ENCODE data around the gene GTPBP1. TPM values are rescaled to one million over a fixed set of nuclear protein-coding genes. Genes with fewer than 3 reads are reported as not detected.

The GTPBP1 gene
- total and polyA plus RNA-seq, 8 donors: 42.3 to 51.0 (median 46.3) TPM

- H3K27ac ChIP-seq: no peak overlapping the region
- H3K4me3 ChIP-seq: no peak overlapping the region
- no peaks in the 10 kb centered on the region for H3K9me3 ChIP-seq
- intact Hi-C loops (cut with DNase I): no loop called here
- peak; percentile 24 for ATAC-seq
- peaks cover 12 to 65% of the 10 kb centered on the region in 2 donors for H3K4me1 ChIP-seq
- no peaks in the 10 kb centered on the region for H3K27me3 ChIP-seq
- peaks cover 0 to 51% of the 10 kb centered on the region in 2 donors for H3K36me3 ChIP-seq
- TF ChIP-seq CTCF (IDR thresholded peaks at IDR 0.05): no peak
- peak in 1 of 4 donors; percentile 44 for DNase-seq
Measured at GRCh38 chr22:38715176-38715764, 9.5 kb downstream of the GTPBP1 start.

GRCh38 chr22:38715852-38716251 is 10.1 kb downstream of the GTPBP1 start:
- ATAC-seq (no peak), DNase-seq (peak in 1 of 4 donors; percentile 39)
- Histone ChIP-seq H3K27ac (no peak overlapping the region), H3K27me3 (no peaks in the 10 kb centered on the region), H3K36me3 (peaks cover 0 to 51% of the 10 kb centered on the region in 2 donors), H3K9me3 (no peaks in the 10 kb centered on the region), H3K4me1 (peaks cover 12 to 64% of the 10 kb centered on the region in 2 donors), H3K4me3 (no peak overlapping the region)
- no peak for TF ChIP-seq CTCF (IDR thresholded peaks at IDR 0.05)
- intact Hi-C loops (cut with DNase I): no loop called here

GRCh38 chr22:38716271-38716670 is 10.5 kb downstream of the GTPBP1 start:
- Histone ChIP-seq H3K27me3 (no peaks in the 10 kb centered on the region), H3K4me1 (peaks cover 12 to 59% of the 10 kb centered on the region in 2 donors), H3K9me3 (no peaks in the 10 kb centered on the region), H3K36me3 (peaks cover 0 to 55% of the 10 kb centered on the region in 2 donors), H3K27ac (no peak overlapping the region), H3K4me3 (no peak overlapping the region)
- no peak for DNase-seq
- intact Hi-C loops (cut with DNase I): no loop called here
- no peak for ATAC-seq
- no peak for TF ChIP-seq CTCF (IDR thresholded peaks at IDR 0.05)

GRCh38 chr22:38716826-38717225 is 11.1 kb downstream of the GTPBP1 start:
- no peak for TF ChIP-seq CTCF (IDR thresholded peaks at IDR 0.05)
- peak in 1 of 4 donors; percentile 43 for DNase-seq
- H3K9me3 ChIP-seq: no peaks in the 10 kb centered on the region
- no peak overlapping the region for H3K4me3 ChIP-seq
- intact Hi-C loops (cut with DNase I): no loop called here
- no peak overlapping the region for H3K27ac ChIP-seq
- no peaks in the 10 kb centered on the region for H3K27me3 ChIP-seq
- peaks cover 0 to 60% of the 10 kb centered on the region in 2 donors for H3K36me3 ChIP-seq
- ATAC-seq: no peak
- H3K4me1 ChIP-seq: peaks cover 12 to 55% of the 10 kb centered on the region in 2 donors

- intact Hi-C loops (cut with DNase I): no loop called here
- Histone ChIP-seq H3K27ac (no peak overlapping the region), H3K27me3 (no peaks in the 10 kb centered on the region), H3K36me3 (peaks cover 0 to 65% of the 10 kb centered on the region in 2 donors), H3K9me3 (no peaks in the 10 kb centered on the region), H3K4me1 (peaks cover 12 to 51% of the 10 kb centered on the region in 2 donors), H3K4me3 (no peak overlapping the region)
- no peak for ATAC-seq
- no peak for DNase-seq
- no peak for TF ChIP-seq CTCF (IDR thresholded peaks at IDR 0.05)
Measured at GRCh38 chr22:38717244-38717643, 11.5 kb downstream of the GTPBP1 start.
